Stimulated activated CD4-positive, alpha-beta T cell treated with anti-CD3 and anti-CD28 coated beads, Interleukin-12 subunit alpha, Interleukin-12 subunit beta, amount 100 ng/mL, for 4 hours (primary cell): ENCODE results near the gene EYS.
"Not testable (repeated sequence)": the region's sequence is repeated elsewhere in the genome, so short reads cannot be mapped to it uniquely, and the experiment has no call there.

Source experiments
- DNase-seq: peaks from one replicate; pipeline ENCODE4 v3.0.0-alpha.2; 2020

The EYS gene

DNA sequence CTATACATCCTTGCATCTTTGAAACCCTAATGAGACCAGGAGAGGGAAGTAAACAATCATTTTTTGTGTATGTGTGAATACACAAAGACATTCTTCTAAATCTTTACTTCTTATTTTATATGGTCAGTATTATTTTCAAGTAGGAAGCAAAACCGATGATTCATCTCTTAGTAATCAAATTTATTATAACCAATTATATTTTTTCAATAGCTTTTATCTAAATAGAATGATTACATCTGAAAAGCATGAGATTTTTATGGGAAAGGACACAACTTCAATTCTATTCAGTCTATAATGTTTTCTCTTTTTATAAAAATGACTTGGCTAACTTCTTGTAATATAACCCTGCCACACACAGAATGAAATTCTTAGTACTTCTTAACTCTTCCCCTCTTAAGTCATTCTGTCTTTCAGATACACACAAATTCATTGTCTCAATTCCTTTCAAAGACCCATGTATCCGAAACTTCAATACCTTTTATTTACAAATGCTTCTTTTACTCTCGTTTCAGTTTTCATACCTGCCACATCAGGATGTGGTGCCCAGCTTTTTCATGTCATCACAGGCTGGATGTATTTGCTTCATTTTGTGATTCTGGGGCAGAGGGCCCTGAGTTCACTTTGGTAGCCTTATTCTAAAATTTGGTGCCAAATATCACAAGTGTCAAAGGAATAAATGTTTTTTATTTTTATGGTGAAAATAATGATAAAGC lies 1844.4 kb downstream of the EYS start:
- DNase-seq, result no peak

DNA sequence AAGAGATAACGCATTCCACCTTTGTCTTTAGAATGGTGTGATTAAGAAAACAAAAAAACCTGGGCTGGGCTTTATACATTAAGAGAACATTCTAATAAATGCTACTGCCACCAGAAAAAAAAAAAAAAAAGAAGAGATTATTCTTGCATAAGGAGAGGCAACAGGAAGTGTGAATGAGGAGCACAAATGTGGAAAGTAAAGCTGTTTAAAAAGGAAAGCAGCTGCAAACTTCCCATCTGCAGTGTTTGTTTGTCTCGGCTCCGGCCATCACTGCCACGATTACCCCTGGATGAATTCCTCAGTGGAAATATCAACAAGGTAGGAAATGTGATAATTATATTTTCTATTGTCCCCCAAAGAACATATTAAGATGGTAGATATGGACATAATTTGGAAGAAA lies 1847.5 kb downstream of the EYS start:
- DNase-seq, result no peak

DNA sequence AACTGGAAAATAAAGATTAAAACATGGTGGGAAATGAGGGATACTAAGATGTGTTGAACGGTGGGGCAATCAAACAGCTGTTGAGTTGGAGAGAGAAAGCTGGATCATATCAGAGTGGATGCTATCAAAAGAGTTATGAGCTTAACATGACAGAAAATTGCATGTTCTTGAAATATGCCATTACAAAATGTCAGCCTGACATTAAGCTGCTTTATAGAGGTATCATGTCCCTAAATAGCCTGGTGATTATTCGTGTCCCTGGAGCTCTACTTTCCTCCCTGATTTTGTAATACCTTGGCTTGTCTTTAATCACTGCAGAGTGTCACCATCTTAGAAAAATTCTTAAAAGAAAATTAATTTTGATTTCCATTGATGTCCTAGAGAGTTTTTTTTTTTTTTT lies 1848.3 kb downstream of the EYS start:
- no peak for DNase-seq

DNA sequence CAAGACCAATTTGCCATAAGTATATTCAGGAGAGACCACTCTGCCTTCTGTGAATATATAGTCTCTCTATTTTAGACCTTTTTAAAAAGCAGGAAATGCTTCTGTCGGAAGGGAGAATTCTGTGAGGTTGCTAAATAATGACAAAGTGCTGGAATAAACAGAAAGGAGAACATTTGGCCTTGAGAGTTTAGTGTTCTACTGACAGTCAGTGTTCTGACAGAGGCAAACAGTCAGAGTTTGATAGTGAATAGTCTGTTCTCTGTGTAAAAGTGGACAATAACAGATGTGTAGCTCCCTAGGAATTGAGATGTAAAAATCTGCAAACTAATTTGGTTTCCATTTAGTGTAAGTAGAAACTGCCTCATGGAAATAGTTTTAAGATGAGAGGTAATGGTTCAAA lies 1850.8 kb downstream of the EYS start:
- DNase-seq, result no peak

GRCh38 chr6:63844287-63844686 lies 1862.7 kb downstream of the EYS start:
- no peak for DNase-seq

DNA sequence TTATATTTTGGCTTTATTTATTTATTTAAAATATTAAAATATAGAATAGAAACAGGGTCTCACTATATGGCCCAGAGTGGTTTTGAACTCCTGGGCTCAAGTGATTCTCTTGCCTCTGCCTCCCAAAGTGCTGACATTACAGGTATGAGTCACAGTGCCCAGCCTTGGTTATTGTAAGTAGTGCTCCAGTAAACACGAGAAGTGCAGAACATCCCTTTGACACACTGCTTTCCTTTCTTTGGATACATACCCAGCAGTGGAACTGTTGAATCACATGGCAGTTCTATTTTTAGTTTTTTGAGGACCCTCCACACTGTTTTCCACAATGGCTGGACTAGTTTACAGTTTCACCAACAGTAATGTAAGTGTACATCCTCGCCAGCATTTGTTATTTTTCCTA lies 1867.5 kb downstream of the EYS start:
- DNase-seq, result no peak

DNA sequence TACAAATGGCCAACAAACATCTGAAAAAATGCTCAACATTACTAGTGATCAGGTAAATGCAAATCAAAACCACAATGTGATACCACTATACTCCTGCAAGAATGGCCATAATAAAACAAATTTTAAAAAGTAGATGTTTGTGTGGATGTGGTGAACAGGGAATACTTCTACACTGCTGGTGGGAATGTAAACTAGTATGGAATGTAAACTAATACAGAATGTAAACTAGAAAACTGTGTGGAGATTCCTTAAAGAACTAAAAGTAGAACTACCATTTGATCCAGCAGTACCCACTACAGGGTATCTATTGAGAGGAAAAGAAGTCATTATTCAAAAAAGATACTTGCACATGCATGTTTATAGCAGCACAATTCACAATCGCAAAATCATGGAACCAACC lies 1878.3 kb downstream of the EYS start:
- DNase-seq, result not testable (repeated sequence)

GRCh38 chr6:63824722-63825121 lies 1882.3 kb downstream of the EYS start:
- DNase-seq, result no peak

- DNase-seq, result no peak
These were observed 1885.6 kb downstream of the EYS start for GRCh38 chr6:63821442-63821841.

GRCh38 chr6:63819831-63820230 lies 1887.2 kb downstream of the EYS start:
- no peak for DNase-seq

DNA sequence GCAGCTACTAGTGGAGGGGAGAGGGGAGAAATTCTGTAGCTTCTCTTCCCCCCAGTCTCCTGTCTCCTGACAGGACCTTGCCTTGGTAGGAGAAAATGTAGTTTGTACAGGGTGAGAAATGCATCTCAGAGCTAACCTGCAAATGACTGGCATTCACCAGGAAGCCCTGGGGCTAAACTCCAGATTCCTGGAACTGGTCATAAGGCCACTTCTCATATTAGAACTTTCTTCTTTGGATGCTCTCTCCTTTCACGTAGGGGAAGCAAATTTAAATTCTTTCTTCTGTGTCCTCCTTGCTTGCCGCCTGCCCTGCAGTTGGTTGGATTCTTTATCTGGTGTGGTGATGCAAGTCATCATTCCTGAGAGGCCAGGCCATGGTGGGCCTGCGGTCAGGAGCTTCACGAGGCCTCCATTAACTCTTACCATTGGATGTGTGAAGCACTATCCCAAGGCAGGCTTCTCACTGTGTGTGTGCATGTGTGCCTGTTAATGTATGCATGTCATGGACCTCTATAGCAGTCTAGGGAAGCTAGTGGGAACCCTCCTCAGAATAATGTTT lies 1889.5 kb downstream of the EYS start:
- no peak for DNase-seq

DNA sequence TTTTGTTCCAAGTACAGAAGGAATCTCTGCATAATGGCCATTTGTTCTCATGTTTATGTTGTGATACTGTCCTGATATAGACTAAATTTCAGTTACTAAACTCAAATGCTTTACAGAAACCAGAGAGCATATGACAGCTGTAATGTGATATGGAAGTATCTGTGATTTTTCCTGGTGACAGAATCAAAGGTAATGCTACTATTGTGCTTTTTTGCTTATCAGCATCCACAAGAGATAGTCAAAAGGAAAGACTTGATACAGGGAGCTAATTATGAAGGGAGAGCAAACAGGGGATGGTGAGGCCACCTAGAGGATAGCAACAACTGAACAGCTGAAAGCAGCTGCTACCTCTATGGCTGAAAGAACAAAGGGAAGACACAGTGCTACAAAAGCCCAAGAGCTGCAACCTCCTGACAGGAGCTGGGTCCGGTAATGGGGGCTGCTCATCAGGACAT lies 1890.0 kb downstream of the EYS start:
- no peak for DNase-seq

- DNase-seq, result no peak
These were observed 1890.5 kb downstream of the EYS start for GRCh38 chr6:63816401-63816981.

- no peak for DNase-seq
These were observed 1892.6 kb downstream of the EYS start for GRCh38 chr6:63814459-63814858.

DNA sequence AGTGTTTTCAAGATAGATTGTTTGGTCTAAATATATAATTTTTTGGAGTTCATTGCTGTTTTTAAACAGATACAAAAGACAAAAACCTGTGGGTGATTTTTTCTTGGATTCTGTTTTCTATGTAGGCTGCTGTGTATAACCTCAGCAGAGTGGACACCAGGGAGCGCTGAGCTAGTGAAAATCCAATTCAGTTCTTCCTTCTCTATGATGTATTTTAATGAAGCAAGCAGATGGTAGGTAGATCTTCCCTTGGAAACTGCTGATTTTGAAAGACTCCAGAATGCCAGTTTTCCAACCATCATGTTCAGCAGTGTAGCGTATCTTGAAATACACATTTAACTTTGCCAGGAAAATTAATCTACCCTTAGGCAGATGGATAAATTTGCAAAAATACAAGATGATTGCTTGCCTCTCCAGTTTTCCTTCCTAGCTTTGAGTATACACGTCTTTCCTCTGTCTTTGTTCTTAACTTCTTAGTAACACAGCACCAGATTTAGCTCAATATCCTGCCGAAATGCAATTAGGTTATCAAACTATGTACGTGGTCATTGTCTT lies 1893.4 kb downstream of the EYS start:
- DNase-seq, result no peak

- DNase-seq, result no peak
These were observed 1898.5 kb downstream of the EYS start for GRCh38 chr6:63808576-63808975.

GRCh38 chr6:63807056-63807455 lies 1900.0 kb downstream of the EYS start:
- no peak for DNase-seq

- DNase-seq, result no peak
These were observed 1900.5 kb downstream of the EYS start for GRCh38 chr6:63806573-63806913.

GRCh38 chr6:63805808-63806572 lies 1901.0 kb downstream of the EYS start:
- no peak for DNase-seq

- no peak for DNase-seq
These were observed 1901.7 kb downstream of the EYS start for GRCh38 chr6:63805345-63805744.

- DNase-seq, result no peak
These were observed 1902.6 kb downstream of the EYS start for GRCh38 chr6:63804381-63804956.

- no peak for DNase-seq
These were observed 1903.7 kb downstream of the EYS start for GRCh38 chr6:63803371-63803770.

DNA sequence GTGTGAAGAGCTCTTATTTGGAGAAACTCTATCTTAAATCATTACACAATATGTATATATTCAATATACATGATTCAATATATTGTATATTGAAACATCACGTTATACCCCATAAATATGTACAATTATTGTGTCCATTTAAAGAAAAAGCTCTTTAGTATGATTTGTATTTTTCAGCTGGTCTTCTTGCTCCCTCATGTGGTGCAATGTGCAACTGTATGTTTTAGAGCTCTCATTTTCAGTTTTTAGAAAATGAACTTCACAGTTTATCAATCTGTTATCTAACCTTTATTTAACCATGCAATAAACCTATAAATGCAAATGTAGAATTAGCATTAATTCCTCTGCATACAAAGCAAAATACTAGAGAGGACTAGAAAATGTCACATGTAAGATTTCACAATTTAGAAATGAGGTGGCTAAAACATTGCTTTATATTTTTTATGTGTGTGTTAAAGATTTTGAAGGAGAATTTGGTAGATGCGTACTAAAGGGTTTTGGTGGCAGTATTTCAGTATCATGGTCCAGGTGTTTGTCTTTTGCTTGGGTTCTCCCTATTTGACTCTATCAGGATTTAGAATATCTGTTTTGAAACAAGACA lies 1904.3 kb downstream of the EYS start:
- DNase-seq, result no peak
